GM12864 (cell line): Measurements from ENCODE around the gene OPRD1.

Experiments
- DNase-seq: peaks from one replicate; pipeline ENCODE4 v3.0.0-alpha.2; 2011; ENCODE audit warnings: low read depth
- H3K4me3 ChIP-seq: 2 replicates; pipeline ENCODE4 v1.5.1; 2011; ENCODE audit warnings: mild to moderate bottlenecking, low read depth, low read length, control low read depth
- TF ChIP-seq, protein P1 (sequence below): IDR thresholded peaks from 2 replicates; pipeline ENCODE4 v1.5.1; 2011; ENCODE audit warnings: low read depth, mild to moderate bottlenecking, moderate library complexity, low read length, control low read depth, inconsistent platforms; ENCODE audit errors: missing control alignments

The OPRD1 gene

GRCh38 chr1:28877132-28877781 lies 65.3 kb downstream of the OPRD1 start:
- peak; percentile 45 for DNase-seq
- TF ChIP-seq, protein P1, sequence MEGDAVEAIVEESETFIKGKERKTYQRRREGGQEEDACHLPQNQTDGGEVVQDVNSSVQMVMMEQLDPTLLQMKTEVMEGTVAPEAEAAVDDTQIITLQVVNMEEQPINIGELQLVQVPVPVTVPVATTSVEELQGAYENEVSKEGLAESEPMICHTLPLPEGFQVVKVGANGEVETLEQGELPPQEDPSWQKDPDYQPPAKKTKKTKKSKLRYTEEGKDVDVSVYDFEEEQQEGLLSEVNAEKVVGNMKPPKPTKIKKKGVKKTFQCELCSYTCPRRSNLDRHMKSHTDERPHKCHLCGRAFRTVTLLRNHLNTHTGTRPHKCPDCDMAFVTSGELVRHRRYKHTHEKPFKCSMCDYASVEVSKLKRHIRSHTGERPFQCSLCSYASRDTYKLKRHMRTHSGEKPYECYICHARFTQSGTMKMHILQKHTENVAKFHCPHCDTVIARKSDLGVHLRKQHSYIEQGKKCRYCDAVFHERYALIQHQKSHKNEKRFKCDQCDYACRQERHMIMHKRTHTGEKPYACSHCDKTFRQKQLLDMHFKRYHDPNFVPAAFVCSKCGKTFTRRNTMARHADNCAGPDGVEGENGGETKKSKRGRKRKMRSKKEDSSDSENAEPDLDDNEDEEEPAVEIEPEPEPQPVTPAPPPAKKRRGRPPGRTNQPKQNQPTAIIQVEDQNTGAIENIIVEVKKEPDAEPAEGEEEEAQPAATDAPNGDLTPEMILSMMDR = peak; percentile 94
- H3K4me3 ChIP-seq = no peak overlapping the region

DNA sequence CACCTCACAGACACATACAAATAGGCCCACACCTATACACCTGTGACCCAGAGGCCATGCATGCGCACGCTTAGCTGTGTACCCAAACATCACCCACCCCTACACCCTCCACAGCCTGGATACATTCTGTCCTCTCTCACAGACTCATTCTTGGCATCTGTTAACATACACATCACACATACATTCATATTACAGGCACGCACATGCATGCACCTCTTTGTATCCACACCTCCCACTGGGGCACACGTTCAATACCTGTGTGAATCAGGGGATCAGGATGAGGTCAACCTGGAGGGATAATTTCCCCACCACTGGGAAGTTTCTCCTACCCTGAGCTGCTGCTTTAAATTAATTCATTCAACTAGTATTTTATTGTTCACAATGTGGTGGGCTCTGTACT lies 66.8 kb downstream of the OPRD1 start:
- TF ChIP-seq, protein P1 = no peak
- no peak overlapping the region for H3K4me3 ChIP-seq
- DNase-seq = no peak

- no peak overlapping the region for H3K4me3 ChIP-seq
- DNase-seq = peak; percentile 39
- TF ChIP-seq, protein P1 = peak; percentile 96
These were observed 70.1 kb downstream of the OPRD1 start for GRCh38 chr1:28882009-28882628.

GRCh38 chr1:28883242-28883616 lies 71.3 kb downstream of the OPRD1 start:
- no peak for DNase-seq
- TF ChIP-seq, protein P1 = no peak
- H3K4me3 ChIP-seq = no peak overlapping the region

GRCh38 chr1:28885472-28885877 lies 73.5 kb downstream of the OPRD1 start:
- TF ChIP-seq, protein P1 = no peak
- no peak for DNase-seq
- no peak overlapping the region for H3K4me3 ChIP-seq

GRCh38 chr1:28885977-28886730 lies 74.2 kb downstream of the OPRD1 start:
- DNase-seq = no peak
- TF ChIP-seq, protein P1 = no peak
- peak overlapping the region; percentile 94 for H3K4me3 ChIP-seq
